Suprapubic skin (tissue), 4 donors: Measurements from ENCODE around the gene EME2.

Experiments
- CTCF ChIP-seq, 2 donors: fragments of 200-600 bp in 1 of 2; fragments of 450-650 bp in 1 of 2; sonication (generic) in 1 of 2; IDR thresholded peaks; one replicate each; pipeline ENCODE4 v1.5.1; 2016 to 2019; ENCODE audit warnings: antibody characterized with exemption in 2 of 2, mild to moderate bottlenecking in 1 of 2, moderate library complexity in 1 of 2
- EP300 ChIP-seq: sonication (generic); formaldehyde crosslinking; IDR thresholded peaks from one replicate; pipeline ENCODE4 v1.6.1; 2017; ENCODE audit warnings: antibody characterized with exemption
- POLR2A ChIP-seq, 2 donors: fragments of 450-650 bp; IDR thresholded peaks; one replicate each; pipeline ENCODE4 v1.6.1; 2017; ENCODE audit warnings: antibody characterized with exemption in 2 of 2, mild to moderate bottlenecking in 2 of 2, moderate library complexity in 2 of 2
- POLR2AphosphoS5 ChIP-seq, 3 donors: sonication (generic); formaldehyde crosslinking; IDR thresholded peaks; one replicate each; pipeline ENCODE4 v1.6.1; 2017; ENCODE audit warnings: antibody characterized with exemption in 3 of 3

DNA sequence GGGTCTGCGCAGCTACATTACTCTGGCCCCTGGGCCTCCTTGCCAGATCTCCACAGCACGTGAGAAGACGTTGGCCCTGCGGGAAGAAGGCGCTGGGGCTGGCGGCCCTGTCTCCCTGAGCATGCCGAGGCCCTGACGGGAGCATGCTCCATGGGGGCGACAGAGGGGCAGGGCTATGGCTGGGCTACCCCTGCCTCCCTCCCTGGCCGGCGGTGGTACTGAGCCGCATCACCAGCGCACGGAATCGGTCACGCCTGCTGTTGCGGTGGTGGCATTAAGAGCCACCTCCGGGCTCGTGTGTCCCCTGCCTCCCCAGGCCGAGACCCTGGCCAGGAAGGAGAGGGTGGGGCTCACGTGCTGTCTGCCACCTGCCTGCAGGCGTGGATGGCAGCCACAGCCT, 38.5 kb upstream of the EME2 start:
- TF ChIP-seq CTCF (IDR thresholded peaks at IDR 0.05) (no peak), EP300 (no peak), POLR2AphosphoS5 (IDR thresholded peaks at IDR 0.05) (no peak), POLR2A (IDR thresholded peaks at IDR 0.05) (no peak)
